Ascending aorta (tissue), 2 donors: ENCODE data around the gene MBD3. TPM values are rescaled to one million over a fixed set of nuclear protein-coding genes. Genes with fewer than 3 reads are reported as not detected.
A peak's percentile ranks its signal among the peaks of the same experiment; 100 is the strongest.

Source experiments
- DNase-seq, 2 donors: peaks; one replicate each; pipeline ENCODE4 v3.0.0-alpha.2; 2019; ENCODE audit warnings: low spot score in 2 of 2
- H3K27ac ChIP-seq, 2 donors: fragments of 200-600 bp; sonication (generic); one replicate each; pipeline ENCODE4 v1.5.1; 2016 to 2017; ENCODE audit warnings: mild to moderate bottlenecking in 1 of 2
- H3K27me3 ChIP-seq: fragments of 200-600 bp; sonication (generic); one replicate; pipeline ENCODE4 v1.5.1; 2017
- H3K36me3 ChIP-seq, 2 donors: fragments of 200-600 bp; sonication (generic); one replicate each; pipeline ENCODE4 v1.5.1; 2016
- H3K4me1 ChIP-seq, 2 donors: fragments of 200-600 bp; sonication (generic); one replicate each; pipeline ENCODE4 v1.5.1; 2016 to 2017; ENCODE audit warnings: mild to moderate bottlenecking in 1 of 2
- H3K4me3 ChIP-seq, 2 donors: fragments of 200-600 bp; sonication (generic); one replicate each; pipeline ENCODE4 v1.5.1; 2016 to 2017; ENCODE audit warnings: mild to moderate bottlenecking in 1 of 2
- H3K9me3 ChIP-seq, 2 donors: fragments of 200-600 bp; sonication (generic); one replicate each; pipeline ENCODE4 v1.5.1; 2016
- intact Hi-C: fragments of 100-400 bp; cut with DNase I; formaldehyde crosslinking; loops from one replicate; pipeline ENCODE4 v1.15.1; 2023
- total RNA-seq: library from RNA; depleted of rRNA; stranded (reverse); fragments of >200 nt; gene quantifications from one replicate; pipeline ENCODE4 v1.1.0, GENCODE V29; 2016
- TF ChIP-seq, protein P1 (sequence below), 3 experiments: fragments of 200-600 bp in 2 of 3; fragments of 450-650 bp in 1 of 3; sonication (generic) in 2 of 3; IDR thresholded peaks; one replicate each; pipeline ENCODE4 v1.5.1; 2016 to 2019; ENCODE audit warnings: antibody characterized with exemption in 3 of 3, mild to moderate bottlenecking in 1 of 3, moderate library complexity in 1 of 3

Gene MBD3
- total RNA-seq, 1 donor from 2014 or later, result 143 TPM

GRCh38 chr19:1567848-1568227 lies 24.8 kb downstream of the MBD3 start:
- Histone ChIP-seq H3K36me3 (no peaks in the 10 kb centered on the region), H3K4me3 (peak overlapping the region; percentile 57 to 94), H3K9me3 (no peaks in the 10 kb centered on the region), H3K27me3 (no peaks in the 10 kb centered on the region), H3K4me1 (peaks cover 4 to 9% of the 10 kb centered on the region in 2 donors), H3K27ac (no peak overlapping the region)
- DNase-seq, result no peak
- intact Hi-C loops, result loop anchor here (1.0 to 5.0 kb wide), 2 partner anchors 39 to 85 kb away; partner anchors contain the start of gene UQCR11
- TF ChIP-seq, protein P1, sequence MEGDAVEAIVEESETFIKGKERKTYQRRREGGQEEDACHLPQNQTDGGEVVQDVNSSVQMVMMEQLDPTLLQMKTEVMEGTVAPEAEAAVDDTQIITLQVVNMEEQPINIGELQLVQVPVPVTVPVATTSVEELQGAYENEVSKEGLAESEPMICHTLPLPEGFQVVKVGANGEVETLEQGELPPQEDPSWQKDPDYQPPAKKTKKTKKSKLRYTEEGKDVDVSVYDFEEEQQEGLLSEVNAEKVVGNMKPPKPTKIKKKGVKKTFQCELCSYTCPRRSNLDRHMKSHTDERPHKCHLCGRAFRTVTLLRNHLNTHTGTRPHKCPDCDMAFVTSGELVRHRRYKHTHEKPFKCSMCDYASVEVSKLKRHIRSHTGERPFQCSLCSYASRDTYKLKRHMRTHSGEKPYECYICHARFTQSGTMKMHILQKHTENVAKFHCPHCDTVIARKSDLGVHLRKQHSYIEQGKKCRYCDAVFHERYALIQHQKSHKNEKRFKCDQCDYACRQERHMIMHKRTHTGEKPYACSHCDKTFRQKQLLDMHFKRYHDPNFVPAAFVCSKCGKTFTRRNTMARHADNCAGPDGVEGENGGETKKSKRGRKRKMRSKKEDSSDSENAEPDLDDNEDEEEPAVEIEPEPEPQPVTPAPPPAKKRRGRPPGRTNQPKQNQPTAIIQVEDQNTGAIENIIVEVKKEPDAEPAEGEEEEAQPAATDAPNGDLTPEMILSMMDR (IDR thresholded peaks at IDR 0.05), result no peak

GRCh38 chr19:1567116-1567847 lies 25.4 kb downstream of the MBD3 start:
- intact Hi-C loops, result loop anchor here (5.0 kb wide), 1 partner anchor 40 kb away; the partner anchor contains the start of gene UQCR11
- DNase-seq, result no peak
- peak overlapping the region; percentile 57 to 94 for H3K4me3 ChIP-seq
- no peaks in the 10 kb centered on the region for H3K36me3 ChIP-seq
- H3K27me3 ChIP-seq, result no peaks in the 10 kb centered on the region
- peak overlapping the region; percentile 75 to 84 for H3K27ac ChIP-seq
- TF ChIP-seq, protein P1 (IDR thresholded peaks at IDR 0.05), result no peak
- H3K4me1 ChIP-seq, result peaks cover 4 to 9% of the 10 kb centered on the region in 2 donors
- no peaks in the 10 kb centered on the region for H3K9me3 ChIP-seq

- Histone ChIP-seq H3K36me3 (no peaks in the 10 kb centered on the region), H3K9me3 (no peaks in the 10 kb centered on the region), H3K4me1 (peaks cover 4 to 9% of the 10 kb centered on the region in 2 donors), H3K27ac (peak overlapping the region; percentile 75 to 84), H3K27me3 (no peaks in the 10 kb centered on the region), H3K4me3 (peak overlapping the region; percentile 57 to 94)
- intact Hi-C loops, result loop anchor here (1.0 to 5.0 kb wide), 2 partner anchors 26 to 41 kb away; partner anchors contain the start of genes MBD3 and UQCR11
- DNase-seq, result peak in 1 of 2 donors; percentile 75
- TF ChIP-seq, protein P1 (IDR thresholded peaks at IDR 0.05), result no peak
These were observed 26.1 kb downstream of the MBD3 start for GRCh38 chr19:1566392-1567115.

DNA sequence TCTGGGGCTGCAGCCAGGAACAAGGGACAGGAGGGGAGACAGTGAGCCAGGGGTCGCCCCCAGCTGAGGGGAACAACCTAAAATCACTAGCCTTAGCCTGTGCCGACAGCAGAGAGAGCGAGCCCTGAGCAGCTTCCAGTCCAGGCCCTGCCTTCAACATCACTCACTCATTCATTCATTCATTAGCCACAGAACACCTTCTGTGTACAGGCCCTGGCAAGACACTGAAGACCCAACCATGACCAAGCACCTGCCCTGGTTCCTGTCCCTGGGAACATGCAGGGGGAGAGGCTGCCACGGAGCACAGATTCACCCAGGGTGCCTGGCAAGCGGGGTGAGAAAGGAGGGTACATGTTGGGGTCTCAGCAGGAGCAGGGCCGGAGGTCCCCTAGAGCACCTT lies 29.4 kb downstream of the MBD3 start:
- peaks cover 0 to 5% of the 10 kb centered on the region in 2 donors for H3K4me1 ChIP-seq
- TF ChIP-seq, protein P1 (IDR thresholded peaks at IDR 0.05), result no peak
- DNase-seq, result no peak
- H3K27me3 ChIP-seq, result no peaks in the 10 kb centered on the region
- H3K9me3 ChIP-seq, result no peaks in the 10 kb centered on the region
- intact Hi-C loops, result no loop called here
- H3K4me3 ChIP-seq, result no peak overlapping the region
- no peaks in the 10 kb centered on the region for H3K36me3 ChIP-seq
- H3K27ac ChIP-seq, result no peak overlapping the region

- Histone ChIP-seq H3K36me3 (no peaks in the 10 kb centered on the region), H3K4me1 (peaks cover 0 to 4% of the 10 kb centered on the region in 2 donors), H3K27ac (no peak overlapping the region), H3K27me3 (no peaks in the 10 kb centered on the region), H3K4me3 (no peak overlapping the region), H3K9me3 (no peaks in the 10 kb centered on the region)
- intact Hi-C loops, result no loop called here
- TF ChIP-seq, protein P1 (IDR thresholded peaks at IDR 0.05), result no peak
- no peak for DNase-seq
These were observed 31.3 kb downstream of the MBD3 start for GRCh38 chr19:1561236-1561842.
